WTC11 (cell line): Measurements from ENCODE around the gene GNMT. TPM values are rescaled to one million over a fixed set of nuclear protein-coding genes. Genes with fewer than 3 reads are reported as not detected.

Source experiments
- ATAC-seq: fragments of 200-7000 bp; cut with Tn5 transposase; 2 replicates; pipeline ENCODE4 v1.10.0; 2021; ENCODE audit warnings: mild to moderate bottlenecking, moderate library complexity
- CTCF ChIA-PET: fragments of 300-600 bp; sonication (Branson Sonifier 250); formaldehyde crosslinking; loops from one replicate; lab custom pipeline; 2021; ENCODE audit warnings: antibody characterized with exemption; lab: Charles Lee
- POLR2A ChIA-PET: fragments of 350-600 bp; sonication (Branson Sonifier 250); formaldehyde crosslinking; loops from one replicate; lab custom pipeline; 2021; ENCODE audit warnings: antibody characterized with exemption; lab: Charles Lee
- DNase-seq: peaks from one replicate; pipeline ENCODE4 v3.0.0; 2021; ENCODE audit warnings: low spot score
- H3K27ac Mint-ChIP-seq: 2 replicates; pipeline ENCODE4 v1.8.0; 2021; ENCODE audit warnings: mixed read lengths
- H3K27me3 Mint-ChIP-seq: 2 replicates; pipeline ENCODE4 v1.8.0; 2021; ENCODE audit warnings: low read depth, mild to moderate bottlenecking, moderate library complexity, mixed read lengths
- H3K36me3 Mint-ChIP-seq: 2 replicates; pipeline ENCODE4 v1.8.0; 2021; ENCODE audit warnings: mixed read lengths
- H3K4me1 Mint-ChIP-seq: 2 replicates; pipeline ENCODE4 v1.8.0; 2022; ENCODE audit warnings: mixed read lengths
- H3K4me3 Mint-ChIP-seq: 2 replicates; pipeline ENCODE4 v1.8.0; 2021; ENCODE audit warnings: mild to moderate bottlenecking, moderate library complexity, mixed read lengths
- H3K9me3 Mint-ChIP-seq: 2 replicates; pipeline ENCODE4 v1.8.0; 2021; ENCODE audit warnings: mixed read lengths
- ELF4 ChIP-seq: sonication (generic); formaldehyde crosslinking; IDR thresholded peaks from 2 replicates; pipeline ENCODE4 v1.8.1; 2022; ENCODE audit warnings: low read depth, mild to moderate bottlenecking, moderate library complexity, missing genetic modification reagents
- ETV6 ChIP-seq: sonication (generic); formaldehyde crosslinking; IDR thresholded peaks from 2 replicates; pipeline ENCODE4 v1.8.1; 2022; ENCODE audit warnings: mild to moderate bottlenecking, missing genetic modification reagents
- FOXK1 ChIP-seq: sonication (generic); formaldehyde crosslinking; IDR thresholded peaks from 2 replicates; pipeline ENCODE4 v1.8.0; 2022; ENCODE audit warnings: mild to moderate bottlenecking, moderate library complexity, missing genetic modification reagents
- GTF2I ChIP-seq: fragments of 250-450 bp; sonication (Bioruptor Pico); conservative IDR thresholded peaks from 2 replicates; pipeline ENCODE4 v1.4.0; 2021; ENCODE audit warnings: mild to moderate bottlenecking
- KAT7 ChIP-seq: sonication (generic); formaldehyde crosslinking; IDR thresholded peaks from 2 replicates; pipeline ENCODE4 v1.8.1; 2023; ENCODE audit warnings: missing genetic modification reagents, mild to moderate bottlenecking, borderline replicate concordance
- MYBL2 ChIP-seq: sonication (generic); formaldehyde crosslinking; IDR thresholded peaks from 2 replicates; pipeline ENCODE4 v1.8.1; 2023; ENCODE audit warnings: mild to moderate bottlenecking, moderate library complexity, missing genetic modification reagents
- RELA ChIP-seq: sonication (generic); formaldehyde crosslinking; IDR thresholded peaks from 2 replicates; pipeline ENCODE4 v1.8.1; 2022; ENCODE audit warnings: missing genetic modification reagents, mild to moderate bottlenecking, borderline replicate concordance
- TP53 ChIP-seq: sonication (generic); formaldehyde crosslinking; IDR thresholded peaks from 2 replicates; pipeline ENCODE4 v1.8.1; 2023; ENCODE audit warnings: mild to moderate bottlenecking, missing genetic modification reagents
- ZBTB21 ChIP-seq: sonication (generic); formaldehyde crosslinking; IDR thresholded peaks from 2 replicates; pipeline ENCODE4 v1.8.1; 2023; ENCODE audit warnings: mild to moderate bottlenecking, missing genetic modification reagents, borderline replicate concordance
- ZNF121 ChIP-seq: sonication (generic); formaldehyde crosslinking; IDR thresholded peaks from 2 replicates; pipeline ENCODE4 v1.8.0; 2023; ENCODE audit warnings: missing genetic modification reagents
- ZNF138 ChIP-seq: sonication (generic); formaldehyde crosslinking; conservative IDR thresholded peaks from 2 replicates; pipeline ENCODE4 v1.8.1; 2022; ENCODE audit warnings: mild to moderate bottlenecking, moderate library complexity, missing genetic modification reagents
- ZNF232 ChIP-seq: sonication (generic); formaldehyde crosslinking; IDR thresholded peaks from 2 replicates; pipeline ENCODE4 v1.8.0; 2022; ENCODE audit warnings: mild to moderate bottlenecking, missing genetic modification reagents
- ZNF416 ChIP-seq: fragments of 250-450 bp; sonication (Bioruptor Pico); IDR thresholded peaks from 2 replicates; pipeline ENCODE4 v1.9.0; 2021; ENCODE audit warnings: mild to moderate bottlenecking, inconsistent platforms
- ZNF671 ChIP-seq: fragments of 250-450 bp; sonication (Bioruptor Pico); IDR thresholded peaks from 2 replicates; pipeline ENCODE4 v1.8.0; 2021; ENCODE audit warnings: mild to moderate bottlenecking
- total RNA-seq: library from RNA; stranded (reverse); gene quantifications from 3 replicates; pipeline ENCODE4 v1.2.3, GENCODE V29; 2021
- TF ChIP-seq, protein P1 (sequence below): sonication (generic); formaldehyde crosslinking; IDR thresholded peaks from 2 replicates; pipeline ENCODE4 v1.8.1; 2023; ENCODE audit warnings: mild to moderate bottlenecking, missing genetic modification reagents, moderate library complexity
- TF ChIP-seq, protein P2 (sequence below): sonication (generic); formaldehyde crosslinking; IDR thresholded peaks from 2 replicates; pipeline ENCODE4 v1.8.0; 2022; ENCODE audit warnings: mild to moderate bottlenecking, missing genetic modification reagents
- TF ChIP-seq, protein P3 (sequence below): sonication (generic); formaldehyde crosslinking; IDR thresholded peaks from 2 replicates; pipeline ENCODE4 v1.8.0; 2023; ENCODE audit warnings: missing genetic modification reagents
- TF ChIP-seq, protein P4 (sequence below): fragments of 250-450 bp; sonication (Bioruptor Pico); IDR thresholded peaks from 2 replicates; pipeline ENCODE4 v1.9.0; 2021; ENCODE audit warnings: moderate library complexity, mild to moderate bottlenecking, inconsistent platforms, borderline replicate concordance
- TF ChIP-seq, protein P5 (sequence below): sonication (generic); formaldehyde crosslinking; IDR thresholded peaks from 2 replicates; pipeline ENCODE4 v1.8.1; 2022; ENCODE audit warnings: low read depth, missing genetic modification reagents, borderline replicate concordance
- TF ChIP-seq, protein P6 (sequence below): sonication (generic); formaldehyde crosslinking; IDR thresholded peaks from 2 replicates; pipeline ENCODE4 v1.8.0; 2022; ENCODE audit warnings: mild to moderate bottlenecking, missing genetic modification reagents
- TF ChIP-seq, protein P7 (sequence below): sonication (generic); formaldehyde crosslinking; conservative IDR thresholded peaks from 2 replicates; pipeline ENCODE4 v1.8.1; 2022; ENCODE audit warnings: mild to moderate bottlenecking, missing genetic modification reagents
- TF ChIP-seq, protein P8 (sequence below): fragments of 250-450 bp; sonication (Bioruptor Pico); IDR thresholded peaks from 2 replicates; pipeline ENCODE4 v1.9.0; 2021; ENCODE audit warnings: mild to moderate bottlenecking

The GNMT gene
- total RNA-seq, 1 experiment from 2014 or later = 2.0 TPM

DNA sequence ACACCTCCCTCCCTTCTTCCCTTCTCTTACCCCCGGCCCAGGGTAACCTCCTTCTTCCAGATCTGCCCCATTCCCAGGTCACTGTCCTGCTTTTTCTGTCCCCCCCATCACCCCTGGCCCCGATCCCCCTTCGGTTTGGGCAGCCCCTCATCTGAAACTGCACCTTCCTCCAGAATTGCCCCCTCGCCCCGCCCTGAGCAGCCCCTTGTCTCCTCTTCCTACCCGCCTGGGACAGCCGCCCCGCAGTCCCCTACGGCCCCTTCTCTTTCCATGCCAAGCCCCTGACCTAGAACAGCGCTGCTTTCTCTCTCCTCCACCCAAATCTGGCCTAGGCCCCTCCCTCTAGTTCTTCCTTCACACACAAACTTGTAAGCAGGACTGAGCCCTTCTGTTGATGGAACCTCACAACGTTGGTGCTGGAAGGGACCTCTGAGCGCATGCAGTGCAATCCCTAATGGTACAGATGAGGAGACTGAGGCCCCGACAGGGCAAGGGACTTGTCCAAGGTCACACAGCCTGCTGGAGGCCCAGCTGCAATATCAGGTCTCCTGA lies 24.4 kb downstream of the GNMT start:
- peak overlapping the region; percentile 79 for H3K4me3 Mint-ChIP-seq
- no peak for DNase-seq

DNA sequence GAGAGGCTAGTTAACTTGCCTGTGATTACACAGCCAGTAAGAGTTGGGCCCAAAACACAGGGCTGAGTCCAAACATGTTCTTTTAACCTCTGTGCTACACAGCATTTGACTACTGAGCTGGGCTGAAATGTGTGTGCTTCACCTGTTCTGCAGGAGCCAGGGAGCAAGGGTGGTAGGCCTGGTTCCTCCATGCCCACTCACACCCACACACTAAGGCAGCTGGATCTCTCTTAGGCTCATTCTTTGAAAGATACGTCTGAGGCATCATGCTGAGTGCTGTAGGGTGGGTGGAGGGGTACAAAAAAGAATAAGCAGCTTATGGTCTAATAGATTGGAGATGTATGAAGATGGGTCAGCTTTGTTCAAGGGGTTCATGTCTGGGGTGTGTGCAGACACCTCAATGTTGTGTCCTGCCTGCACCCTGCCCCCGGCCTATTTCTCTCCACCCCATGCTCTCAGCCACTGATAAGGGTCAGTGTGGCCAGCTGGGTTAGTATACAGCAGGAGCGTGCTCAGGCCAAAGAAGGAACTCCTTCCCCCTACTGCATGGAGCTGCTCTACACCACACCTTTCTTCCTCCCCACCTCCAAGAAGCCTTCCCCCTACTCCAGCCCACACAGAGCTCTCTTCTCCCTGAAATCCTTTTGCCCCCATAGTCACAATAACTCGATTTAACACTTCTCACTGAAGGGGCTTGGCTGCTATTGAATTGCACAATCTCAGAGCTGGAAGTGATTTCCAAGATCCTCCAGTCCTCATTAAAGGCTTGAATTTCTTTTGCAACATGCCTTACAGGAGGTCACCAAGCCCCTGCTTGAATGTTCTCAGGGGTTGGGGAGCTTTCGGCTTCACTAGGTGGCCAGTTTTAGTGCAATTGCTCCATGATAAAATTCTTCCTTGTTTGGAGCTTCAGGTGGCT lies 27.2 kb downstream of the GNMT start:
- TF ChIP-seq ZNF121 (CRISPR knock-in tag) (no peak), ETV6 (CRISPR knock-in tag) (no peak)
- TF ChIP-seq, all 79 proteins: peak for 0
- Mint-ChIP-seq H3K27ac (no peak overlapping the region), H3K4me3 (no peak overlapping the region), H3K36me3 (peaks cover 18% of the 10 kb centered on the region), H3K9me3 (no peaks in the 10 kb centered on the region), H3K4me1 (peaks cover 19% of the 10 kb centered on the region), H3K27me3 (no peaks in the 10 kb centered on the region)
- ChIA-PET CTCF (interaction anchor here (1.3 kb wide), 1 partner anchor 24 kb away, joined by 4 read pairs; no protein-coding TSS in a partner anchor), POLR2A (interaction anchor here (1.0 kb wide), 1 partner anchor 58 kb away, joined by 3 read pairs; the partner anchor contains the start of gene CNPY3)
- DNase-seq (no peak), ATAC-seq (no peak)

More for the DNA sequence above, 24.4 kb downstream of the GNMT start:
- Mint-ChIP-seq H3K27me3 (no peaks in the 10 kb centered on the region), H3K4me1 (peaks cover 20% of the 10 kb centered on the region), H3K36me3 (peaks cover 5% of the 10 kb centered on the region), H3K27ac (no peak overlapping the region), H3K9me3 (no peaks in the 10 kb centered on the region)
- ChIA-PET POLR2A (interaction anchor here (0.5 to 1.6 kb wide), 4 partner anchors 11 to 94 kb away, joined by 4 to 9 read pairs (median 5); a partner anchor contains a TSS), CTCF (interaction anchor here (0.9 to 1.9 kb wide), 6 partner anchors 11 to 86 kb away, joined by 3 to 14 read pairs (median 10); partner anchors contain the start of genes CNPY3, KLHDC3 and MEA1)
- ATAC-seq = peak; percentile 4
- no peak for TF ChIP-seq ZNF671 (CRISPR knock-in tag)
- 0 out of 2 replicates have a peak, but pooled peaks have one; percentile 35 for TF ChIP-seq GTF2I (CRISPR knock-in tag)
- TF ChIP-seq MYBL2 (CRISPR knock-in tag) = no peak
- TF ChIP-seq FOXK1 (CRISPR knock-in tag) = no peak

DNA sequence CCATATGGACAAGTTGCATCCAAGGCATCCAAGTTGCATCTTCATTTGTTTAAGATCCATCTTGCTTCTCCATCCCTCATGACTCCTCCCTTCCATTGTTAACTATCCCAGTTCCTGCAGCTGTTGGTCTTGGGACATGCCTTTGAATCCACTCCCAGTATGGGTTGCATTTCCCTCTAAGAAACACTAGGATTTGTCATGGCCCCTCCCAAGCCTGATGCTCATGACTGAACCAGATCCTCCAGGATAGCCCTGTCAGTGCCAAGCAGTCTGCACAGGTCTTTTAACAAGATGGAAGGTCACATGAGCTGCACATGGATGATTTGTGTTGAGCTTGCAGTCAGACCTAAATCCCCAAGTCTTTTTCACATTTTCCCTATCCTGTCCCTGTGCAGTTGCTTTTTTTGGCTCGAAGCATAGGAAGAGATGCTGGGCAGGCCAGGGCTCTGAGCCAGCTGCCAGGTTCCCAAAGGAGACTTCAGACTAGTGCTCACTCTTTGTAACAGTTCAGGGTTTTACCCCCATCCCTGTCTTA lies 28.0 kb downstream of the GNMT start:
- ATAC-seq (no peak), DNase-seq (no peak)
- CTCF ChIA-PET = no interaction called here
- H3K4me3 Mint-ChIP-seq = no peak overlapping the region
- H3K36me3 Mint-ChIP-seq = peaks cover 20% of the 10 kb centered on the region
- H3K9me3 Mint-ChIP-seq = no peaks in the 10 kb centered on the region
- no peak overlapping the region for H3K27ac Mint-ChIP-seq
- POLR2A ChIA-PET = interaction anchor here (1.0 kb wide), 1 partner anchor 59 kb away, joined by 3 read pairs; the partner anchor contains the start of gene CNPY3
- H3K27me3 Mint-ChIP-seq = no peaks in the 10 kb centered on the region
- H3K4me1 Mint-ChIP-seq = peaks cover 19% of the 10 kb centered on the region
- TF ChIP-seq, protein P1, sequence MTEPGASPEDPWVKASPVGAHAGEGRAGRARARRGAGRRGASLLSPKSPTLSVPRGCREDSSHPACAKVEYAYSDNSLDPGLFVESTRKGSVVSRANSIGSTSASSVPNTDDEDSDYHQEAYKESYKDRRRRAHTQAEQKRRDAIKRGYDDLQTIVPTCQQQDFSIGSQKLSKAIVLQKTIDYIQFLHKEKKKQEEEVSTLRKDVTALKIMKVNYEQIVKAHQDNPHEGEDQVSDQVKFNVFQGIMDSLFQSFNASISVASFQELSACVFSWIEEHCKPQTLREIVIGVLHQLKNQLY (CRISPR knock-in tag) = no peak
- TF ChIP-seq ZNF121 (CRISPR knock-in tag) (no peak), ZNF138 (CRISPR knock-in tag) (no peak), ZBTB21 (no peak), ELF4 (CRISPR knock-in tag) (no peak), TP53 (CRISPR knock-in tag) (no peak), KAT7 (CRISPR knock-in tag) (no peak), ZNF232 (CRISPR knock-in tag) (no peak), RELA (CRISPR knock-in tag) (no peak), ZNF416 (CRISPR knock-in tag) (no peak)
- TF ChIP-seq, protein P2, sequence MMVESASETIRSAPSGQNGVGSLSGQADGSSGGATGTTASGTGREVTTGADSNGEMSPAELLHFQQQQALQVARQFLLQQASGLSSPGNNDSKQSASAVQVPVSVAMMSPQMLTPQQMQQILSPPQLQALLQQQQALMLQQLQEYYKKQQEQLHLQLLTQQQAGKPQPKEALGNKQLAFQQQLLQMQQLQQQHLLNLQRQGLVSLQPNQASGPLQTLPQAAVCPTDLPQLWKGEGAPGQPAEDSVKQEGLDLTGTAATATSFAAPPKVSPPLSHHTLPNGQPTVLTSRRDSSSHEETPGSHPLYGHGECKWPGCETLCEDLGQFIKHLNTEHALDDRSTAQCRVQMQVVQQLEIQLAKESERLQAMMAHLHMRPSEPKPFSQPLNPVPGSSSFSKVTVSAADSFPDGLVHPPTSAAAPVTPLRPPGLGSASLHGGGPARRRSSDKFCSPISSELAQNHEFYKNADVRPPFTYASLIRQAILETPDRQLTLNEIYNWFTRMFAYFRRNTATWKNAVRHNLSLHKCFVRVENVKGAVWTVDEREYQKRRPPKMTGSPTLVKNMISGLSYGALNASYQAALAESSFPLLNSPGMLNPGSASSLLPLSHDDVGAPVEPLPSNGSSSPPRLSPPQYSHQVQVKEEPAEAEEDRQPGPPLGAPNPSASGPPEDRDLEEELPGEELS (CRISPR knock-in tag) = no peak
- TF ChIP-seq, protein P3, sequence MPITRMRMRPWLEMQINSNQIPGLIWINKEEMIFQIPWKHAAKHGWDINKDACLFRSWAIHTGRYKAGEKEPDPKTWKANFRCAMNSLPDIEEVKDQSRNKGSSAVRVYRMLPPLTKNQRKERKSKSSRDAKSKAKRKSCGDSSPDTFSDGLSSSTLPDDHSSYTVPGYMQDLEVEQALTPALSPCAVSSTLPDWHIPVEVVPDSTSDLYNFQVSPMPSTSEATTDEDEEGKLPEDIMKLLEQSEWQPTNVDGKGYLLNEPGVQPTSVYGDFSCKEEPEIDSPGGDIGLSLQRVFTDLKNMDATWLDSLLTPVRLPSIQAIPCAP (CRISPR knock-in tag) = no peak
- TF ChIP-seq, protein P4, sequence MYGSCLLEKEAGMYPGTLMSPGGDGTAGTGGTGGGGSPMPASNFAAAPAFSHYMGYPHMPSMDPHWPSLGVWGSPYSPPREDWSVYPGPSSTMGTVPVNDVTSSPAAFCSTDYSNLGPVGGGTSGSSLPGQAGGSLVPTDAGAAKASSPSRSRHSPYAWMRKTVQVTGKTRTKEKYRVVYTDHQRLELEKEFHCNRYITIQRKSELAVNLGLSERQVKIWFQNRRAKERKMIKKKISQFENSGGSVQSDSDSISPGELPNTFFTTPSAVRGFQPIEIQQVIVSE (CRISPR knock-in tag) = no peak
- TF ChIP-seq, protein P5, sequence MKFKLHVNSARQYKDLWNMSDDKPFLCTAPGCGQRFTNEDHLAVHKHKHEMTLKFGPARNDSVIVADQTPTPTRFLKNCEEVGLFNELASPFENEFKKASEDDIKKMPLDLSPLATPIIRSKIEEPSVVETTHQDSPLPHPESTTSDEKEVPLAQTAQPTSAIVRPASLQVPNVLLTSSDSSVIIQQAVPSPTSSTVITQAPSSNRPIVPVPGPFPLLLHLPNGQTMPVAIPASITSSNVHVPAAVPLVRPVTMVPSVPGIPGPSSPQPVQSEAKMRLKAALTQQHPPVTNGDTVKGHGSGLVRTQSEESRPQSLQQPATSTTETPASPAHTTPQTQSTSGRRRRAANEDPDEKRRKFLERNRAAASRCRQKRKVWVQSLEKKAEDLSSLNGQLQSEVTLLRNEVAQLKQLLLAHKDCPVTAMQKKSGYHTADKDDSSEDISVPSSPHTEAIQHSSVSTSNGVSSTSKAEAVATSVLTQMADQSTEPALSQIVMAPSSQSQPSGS = no peak
- TF ChIP-seq, protein P6, sequence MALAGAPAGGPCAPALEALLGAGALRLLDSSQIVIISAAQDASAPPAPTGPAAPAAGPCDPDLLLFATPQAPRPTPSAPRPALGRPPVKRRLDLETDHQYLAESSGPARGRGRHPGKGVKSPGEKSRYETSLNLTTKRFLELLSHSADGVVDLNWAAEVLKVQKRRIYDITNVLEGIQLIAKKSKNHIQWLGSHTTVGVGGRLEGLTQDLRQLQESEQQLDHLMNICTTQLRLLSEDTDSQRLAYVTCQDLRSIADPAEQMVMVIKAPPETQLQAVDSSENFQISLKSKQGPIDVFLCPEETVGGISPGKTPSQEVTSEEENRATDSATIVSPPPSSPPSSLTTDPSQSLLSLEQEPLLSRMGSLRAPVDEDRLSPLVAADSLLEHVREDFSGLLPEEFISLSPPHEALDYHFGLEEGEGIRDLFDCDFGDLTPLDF (CRISPR knock-in tag) = no peak
- TF ChIP-seq, protein P7, sequence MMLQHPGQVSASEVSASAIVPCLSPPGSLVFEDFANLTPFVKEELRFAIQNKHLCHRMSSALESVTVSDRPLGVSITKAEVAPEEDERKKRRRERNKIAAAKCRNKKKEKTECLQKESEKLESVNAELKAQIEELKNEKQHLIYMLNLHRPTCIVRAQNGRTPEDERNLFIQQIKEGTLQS = no peak
- TF ChIP-seq, protein P8, sequence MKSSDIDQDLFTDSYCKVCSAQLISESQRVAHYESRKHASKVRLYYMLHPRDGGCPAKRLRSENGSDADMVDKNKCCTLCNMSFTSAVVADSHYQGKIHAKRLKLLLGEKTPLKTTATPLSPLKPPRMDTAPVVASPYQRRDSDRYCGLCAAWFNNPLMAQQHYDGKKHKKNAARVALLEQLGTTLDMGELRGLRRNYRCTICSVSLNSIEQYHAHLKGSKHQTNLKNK (CRISPR knock-in tag) = no peak
